Heart left ventricle (tissue), 16 donors: ENCODE measurements around the gene DAB1. TPM values are rescaled to one million over a fixed set of nuclear protein-coding genes. Genes with fewer than 3 reads are reported as not detected.

ENCODE experiments used
- ATAC-seq, 4 donors: fragments of 200-7000 bp; cut with Tn5 transposase; one replicate each; pipeline ENCODE4 v1.9.1; 2020 to 2022; ENCODE audit warnings: moderate library complexity in 4 of 4, mild to moderate bottlenecking in 3 of 4, moderate number of reproducible peaks in 1 of 4
- DNase-seq, 5 donors: peaks; one replicate each; pipeline ENCODE4 v3.0.0-alpha.2; 2020
- H3K27ac ChIP-seq, 12 donors: fragments of 200-600 bp; sonication (generic) in 4 of 12; one replicate each; pipeline versions ENCODE4 v1.5.0 to v1.8.0; 2016 to 2022; ENCODE audit warnings: mild to moderate bottlenecking in 2 of 12
- H3K27me3 ChIP-seq, 9 donors: fragments of 200-600 bp; sonication (generic) in 2 of 9; one replicate each; pipeline versions ENCODE4 v1.5.1 to v1.8.0; 2016 to 2022; ENCODE audit warnings: mild to moderate bottlenecking in 3 of 9
- H3K36me3 ChIP-seq, 9 donors: fragments of 200-600 bp; sonication (generic) in 2 of 9; one replicate each; pipeline versions ENCODE4 v1.5.0 to v1.8.0; 2018 to 2022; ENCODE audit warnings: mild to moderate bottlenecking in 2 of 9
- H3K4me1 ChIP-seq, 12 donors: fragments of 200-600 bp; sonication (generic) in 4 of 12; one replicate each; pipeline versions ENCODE4 v1.5.0 to v1.8.0; 2016 to 2022; ENCODE audit warnings: mild to moderate bottlenecking in 3 of 12
- H3K4me3 ChIP-seq, 12 donors: fragments of 200-600 bp; sonication (generic) in 4 of 12; one replicate each; pipeline versions ENCODE4 v1.5.0 to v1.8.0; 2017 to 2022; ENCODE audit warnings: mild to moderate bottlenecking in 9 of 12, moderate library complexity in 4 of 12
- H3K9me3 ChIP-seq, 12 donors: fragments of 200-600 bp; sonication (generic) in 4 of 12; one replicate each; pipeline versions ENCODE4 v1.5.0 to v1.8.0; 2016 to 2022; ENCODE audit warnings: mild to moderate bottlenecking in 1 of 12
- CTCF ChIP-seq, 12 donors: fragments of 200-600 bp; sonication (generic) in 4 of 12; IDR thresholded peaks; one replicate each; pipeline versions ENCODE4 v1.5.0 to v1.8.0; 2018 to 2022; ENCODE audit warnings: antibody characterized with exemption in 12 of 12, mild to moderate bottlenecking in 5 of 12
- POLR2A ChIP-seq, 2 donors: fragments of 450-650 bp; IDR thresholded peaks; one replicate each; pipeline ENCODE4 v1.6.1; 2017; ENCODE audit warnings: antibody characterized with exemption in 2 of 2, mild to moderate bottlenecking in 2 of 2, moderate library complexity in 2 of 2
- WGBS, 4 donors: extraction: QIAGEN DNeasy Blood & Tissue Kit in 2 of 4; methylation state at CpG; one replicate each; pipeline versions ENCODE4 v1.1.5 to v1.1.7; 2013 to 2018; 5-methylcytosine and 5-hydroxymethylcytosine counted together
- intact Hi-C, 10 donors: fragments of 100-400 bp; cut with DNase I; formaldehyde crosslinking; loops; one replicate each; pipeline versions ENCODE4 v1.11.1 to v1.14.2; 2022
- polyA plus RNA-seq, 2 donors: library from polyadenylated mRNA; stranded (reverse); fragments of 200-250 nt; gene quantifications; one replicate each; pipeline ENCODE4 v1.2.3, GENCODE V29; 2013
- total RNA-seq, 9 donors: library from RNA; depleted of rRNA in 2 of 9; stranded (reverse); fragments of >200 nt in 2 of 9; fragmentation: NEBNext Ultra II Directional in 3 of 9; extraction: Animal tissue kit (Norgen Biotek cat#: 25700) in 3 of 9; gene quantifications; one replicate each; pipeline versions ENCODE4 v1.1.0 to v1.2.4, GENCODE V29; 2016 to 2023
- donor health status: ischemic (EF 13 %, LVEDD 7.1; RV severe dilation, severe dysfunction).
- donor health status: healthy with polysubstance abuse.
- donor health status: DM: no; HTN: yes; CAD: no.
- donor health status: DM: no; HTN: no; CAD: no.
- donor health status: ischemic (EF 25% LVEDD 6.9; RV normal size, moderate dysfunction).
- donor health status: ischemic (EF 25% LVEDD 5.7; RV mildly dilated, moderate dysfunction).
- donor health status: healthy.
- donor health status: DM: yes; HTN: yes; CAD: no.
- donor health status: ischemic (EF 35%, LVEDD 5.7; RV mildly dilated, moderate dysfunction).
- donor health status: nonischemic (EF 11% LVEDD 7.7; RV severe dilation, severe dysfunction).
- donor health status: DM: yes; HTN: yes; CAD: no.
- donor health status: PGD.
- donor health status: ischemic (EF 29% LVEDD 5.4; RV normal size, mild dysfunction).
- donor health status: nonischemic (EF 23%, LVEDD 6.1; RV moderate dilation, normal function).

The DAB1 gene
- total and polyA plus RNA-seq, 11 donors = 0.26 to 28.8 (median 5.2) TPM

GRCh38 chr1:57206038-57206437 is 217.8 kb downstream of the DAB1 start:
- DNase-seq (no peak), ATAC-seq (no peak)
- H3K4me3 ChIP-seq = no peak overlapping the region
- no peaks in the 10 kb centered on the region for H3K27me3 ChIP-seq
- H3K9me3 ChIP-seq = no peaks in the 10 kb centered on the region
- no peak for TF ChIP-seq POLR2A (IDR thresholded peaks at IDR 0.05)
- TF ChIP-seq CTCF (IDR thresholded peaks at IDR 0.05) = no peak
- no peaks in the 10 kb centered on the region for H3K36me3 ChIP-seq
- H3K4me1 ChIP-seq = peaks cover 0 to 15% (median 0%) of the 10 kb centered on the region in 12 donors
- H3K27ac ChIP-seq = no peak overlapping the region
- intact Hi-C loops = no loop called here

GRCh38 chr1:57204942-57205787 is 218.7 kb downstream of the DAB1 start:
- DNase-seq (no peak), ATAC-seq (no peak)
- Histone ChIP-seq H3K36me3 (no peaks in the 10 kb centered on the region), H3K4me3 (no peak overlapping the region), H3K9me3 (no peaks in the 10 kb centered on the region), H3K27me3 (no peaks in the 10 kb centered on the region), H3K27ac (no peak overlapping the region), H3K4me1 (peaks cover 0 to 15% (median 0%) of the 10 kb centered on the region in 12 donors)
- TF ChIP-seq POLR2A (IDR thresholded peaks at IDR 0.05) (no peak), CTCF (IDR thresholded peaks at IDR 0.05) (no peak)
- intact Hi-C loops = no loop called here
- WGBS, 4 donors = 85 to 94% (median 87%) methylated on average over 5 of the region's 5 CpGs

GRCh38 chr1:57204091-57204490 is 219.8 kb downstream of the DAB1 start:
- no peak overlapping the region for H3K4me3 ChIP-seq
- DNase-seq = no peak
- WGBS, 4 donors = 89 to 94% (median 91%) methylated on average over 3 of the region's 3 CpGs
- intact Hi-C loops = no loop called here
- H3K27ac ChIP-seq = no peak overlapping the region
- H3K36me3 ChIP-seq = no peaks in the 10 kb centered on the region
- peaks cover 0 to 11% (median 0%) of the 10 kb centered on the region in 12 donors for H3K4me1 ChIP-seq
- no peak for ATAC-seq
- no peaks in the 10 kb centered on the region for H3K9me3 ChIP-seq
- TF ChIP-seq POLR2A (IDR thresholded peaks at IDR 0.05) (no peak), CTCF (IDR thresholded peaks at IDR 0.05) (no peak)
- H3K27me3 ChIP-seq = no peaks in the 10 kb centered on the region

- Histone ChIP-seq H3K4me3 (no peak overlapping the region), H3K9me3 (no peaks in the 10 kb centered on the region), H3K27ac (no peak overlapping the region), H3K36me3 (no peaks in the 10 kb centered on the region), H3K4me1 (peaks cover 0 to 11% (median 0%) of the 10 kb centered on the region in 12 donors), H3K27me3 (no peaks in the 10 kb centered on the region)
- no peak for ATAC-seq
- TF ChIP-seq POLR2A (IDR thresholded peaks at IDR 0.05) (no peak), CTCF (IDR thresholded peaks at IDR 0.05) (no peak)
- 64 to 74% (median 69%) methylated on average over 2 of the region's 2 CpGs for WGBS, 4 donors
- no peak for DNase-seq
- intact Hi-C loops = no loop called here
Measured at GRCh38 chr1:57202241-57202640, 221.6 kb downstream of the DAB1 start.
